Hematopoietic multipotent progenitor cell (in vitro differentiated cells): ENCODE data around the gene EXD1. TPM values are rescaled to one million over a fixed set of nuclear protein-coding genes. Genes with fewer than 3 reads are reported as not detected.

Experiments
- DNase-seq, 3 donors: peaks; one replicate each; pipeline ENCODE4 v3.0.0-alpha.2; 2011 to 2015; ENCODE audit warnings: low read depth in 2 of 3, low spot score in 2 of 3
- total RNA-seq: library from RNA; depleted of rRNA; stranded (reverse); fragments of >200 nt; gene quantifications from one replicate; pipeline ENCODE4 v1.2.3, GENCODE V29; 2012

Gene EXD1
- total RNA-seq, 1 donor: not detected

DNA sequence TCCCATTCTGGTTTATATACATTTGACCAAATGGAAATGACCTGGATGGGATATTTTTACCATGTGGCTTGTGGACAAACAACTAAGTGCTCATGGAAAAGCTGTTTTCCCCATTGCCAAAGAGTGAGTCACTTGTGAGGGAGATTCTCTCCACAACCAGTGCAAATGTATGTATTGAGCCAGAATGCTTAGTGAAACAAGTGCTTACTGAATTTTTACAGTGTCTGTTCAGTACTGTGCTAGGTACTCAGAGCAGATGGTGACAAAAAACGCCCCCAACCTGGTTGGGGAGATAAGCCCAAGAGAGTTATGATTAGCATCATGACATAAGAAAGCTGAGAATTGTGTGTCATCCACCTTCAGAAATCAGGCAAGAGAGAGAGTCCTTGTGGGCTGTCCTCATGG, 2.8 kb upstream of the EXD1 start:
- no peak for DNase-seq

- peak in 1 of 3 donors; percentile 13 for DNase-seq
Measured at GRCh38 chr15:41231422-41232226, 1.1 kb upstream of the EXD1 start.

GRCh38 chr15:41230345-41230649, 260 bp downstream of the EXD1 start:
- DNase-seq: no peak

DNA sequence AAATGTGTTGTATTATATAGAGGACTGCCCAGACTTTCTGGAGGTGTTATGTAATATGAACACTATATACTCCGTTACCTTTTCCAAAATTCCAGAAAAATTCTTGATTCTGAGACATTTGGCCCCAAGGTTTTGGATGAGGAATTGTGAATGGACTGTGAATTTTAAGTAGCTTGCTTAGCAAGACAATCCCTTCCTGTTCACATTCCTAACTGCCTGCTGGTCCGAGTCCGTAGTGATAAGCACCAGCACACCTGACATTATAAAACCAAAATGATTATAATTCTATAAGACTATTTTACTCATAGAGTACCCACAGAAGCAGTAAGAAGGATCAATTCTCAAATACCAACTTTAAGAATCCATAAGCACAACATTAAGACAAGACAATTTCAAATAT, 11.2 kb downstream of the EXD1 start:
- no peak for DNase-seq

DNA sequence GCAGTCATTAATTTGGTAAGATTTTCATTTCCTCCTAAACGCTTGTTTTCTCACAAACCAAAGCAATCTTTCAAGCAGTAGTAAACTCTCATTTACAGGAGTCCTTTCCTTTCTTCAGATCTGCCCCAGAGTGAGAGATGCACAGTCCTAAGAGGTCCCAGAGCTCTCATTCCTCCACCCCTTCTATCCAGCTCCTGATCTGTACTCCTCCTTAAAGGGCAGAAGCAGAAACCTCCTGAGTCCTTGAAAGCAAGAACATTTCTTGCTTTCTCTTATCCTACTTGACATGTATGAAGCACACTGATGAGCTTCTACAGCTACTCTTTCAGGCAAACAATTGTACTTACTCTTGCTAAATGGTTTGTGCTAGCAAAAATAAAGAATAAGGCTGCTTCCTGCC, 11.7 kb downstream of the EXD1 start:
- no peak for DNase-seq

DNA sequence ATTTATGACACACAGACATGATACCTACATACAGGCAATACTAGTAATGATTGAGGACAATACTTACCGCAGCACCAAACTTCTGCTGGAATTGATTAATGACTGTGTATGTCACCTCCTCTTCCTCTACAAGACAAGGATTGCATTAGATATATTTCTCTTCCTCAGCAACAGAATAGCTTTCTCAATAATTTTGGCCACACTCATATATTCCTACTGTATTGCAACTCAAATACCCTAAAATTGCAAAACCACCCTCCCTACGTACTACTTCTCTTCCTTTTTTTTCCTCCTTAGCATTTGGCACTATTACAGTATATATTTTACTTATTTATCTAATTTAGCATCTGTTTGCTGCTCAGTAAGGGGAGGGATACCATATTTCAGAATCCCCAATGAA, 14.8 kb downstream of the EXD1 start:
- no peak for DNase-seq

DNA sequence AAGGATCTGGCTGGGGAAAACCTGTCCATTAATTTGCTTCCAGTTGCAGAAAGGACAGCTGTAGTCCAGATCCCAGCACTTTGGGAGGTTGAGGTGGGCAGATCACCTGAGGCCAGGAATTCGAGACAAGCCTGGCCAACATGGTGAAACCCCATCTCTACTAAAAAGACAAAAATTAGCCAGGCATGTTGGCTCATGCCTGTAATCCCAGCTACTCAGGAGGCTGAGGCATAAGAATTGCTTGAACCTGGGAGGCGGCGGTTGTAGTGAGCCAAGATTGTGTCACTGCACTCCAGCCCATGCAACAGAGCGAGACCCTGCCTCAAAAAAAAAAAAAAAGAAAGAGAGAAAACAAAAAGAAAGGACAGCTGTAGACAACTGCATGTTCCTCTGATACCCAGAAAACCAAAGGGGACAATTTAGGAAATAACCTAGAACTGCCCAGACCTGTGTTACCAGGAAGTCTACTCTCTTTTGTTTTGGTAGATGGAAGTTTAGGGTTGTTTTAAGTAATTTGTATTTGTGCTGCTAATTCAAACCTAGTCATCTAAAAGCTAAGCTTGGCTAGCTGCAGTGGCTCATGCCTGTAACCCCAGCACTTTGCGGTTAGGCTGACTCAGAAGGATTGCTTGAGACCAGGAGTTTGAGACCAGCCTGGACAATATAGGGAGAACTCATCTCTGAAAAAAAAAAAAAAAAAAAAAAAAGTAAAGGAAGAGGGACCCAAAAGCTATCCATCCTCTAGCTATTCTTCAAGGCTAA, 22.7 kb downstream of the EXD1 start:
- no peak for DNase-seq

GRCh38 chr15:41205315-41205714, 25.2 kb downstream of the EXD1 start:
- DNase-seq: no peak

GRCh38 chr15:41203395-41203794, 27.2 kb downstream of the EXD1 start:
- DNase-seq: no peak

DNA sequence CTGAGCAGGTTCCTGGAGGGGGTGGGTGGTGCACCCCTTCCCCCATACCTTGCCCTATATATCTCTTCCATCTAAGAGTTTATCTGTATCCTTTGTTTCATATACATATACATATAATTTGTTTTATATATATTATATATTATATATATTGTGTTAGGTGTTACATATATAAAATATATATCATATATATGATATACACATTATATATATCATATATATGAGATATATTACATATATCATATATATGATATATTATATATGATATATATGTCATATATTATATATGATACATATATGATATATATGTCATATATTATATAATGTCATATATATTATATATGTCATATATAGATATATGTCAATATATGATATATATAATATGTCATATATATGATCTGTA, 31.1 kb downstream of the EXD1 start:
- no peak for DNase-seq

- no peak for DNase-seq
Measured at GRCh38 chr15:41194444-41194843, 36.1 kb downstream of the EXD1 start.

DNA sequence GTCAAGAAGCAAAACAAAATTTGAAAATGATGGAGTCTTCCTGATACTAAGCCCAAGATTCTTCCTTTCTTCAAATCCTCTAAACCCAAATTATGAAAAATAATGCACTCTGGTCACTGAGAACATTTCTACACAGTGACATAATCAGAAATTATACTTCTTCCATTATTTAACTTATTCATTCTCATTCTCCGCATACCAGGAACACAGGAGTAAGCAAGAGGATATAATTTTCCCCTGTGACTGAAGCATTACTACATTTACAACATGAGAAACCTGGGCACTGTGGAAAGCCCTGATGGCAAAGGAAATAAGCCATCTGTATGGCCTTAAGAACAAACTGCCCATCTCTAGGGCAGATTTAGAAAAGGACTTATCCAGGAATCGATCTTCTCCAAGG, 47.0 kb downstream of the EXD1 start:
- DNase-seq: no peak

DNA sequence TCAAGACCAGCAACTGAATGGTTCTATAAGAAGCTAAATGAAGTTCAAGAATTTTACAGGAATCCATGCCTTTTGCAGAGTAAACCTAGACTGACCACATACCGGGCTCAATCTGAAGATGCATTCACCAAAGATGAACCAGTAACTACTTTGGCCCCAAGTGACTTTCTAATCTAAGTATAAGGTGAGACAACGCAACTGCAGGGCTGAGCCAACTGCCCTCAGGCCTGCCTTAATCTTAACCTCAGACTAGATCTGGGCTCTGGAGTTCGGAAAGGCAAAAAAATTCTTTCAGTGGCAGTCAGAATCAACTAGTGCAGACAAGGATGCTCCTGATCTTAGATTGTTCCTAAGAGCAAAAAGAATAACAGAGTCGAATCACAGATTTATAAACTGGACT, 48.3 kb downstream of the EXD1 start:
- no peak for DNase-seq

DNA sequence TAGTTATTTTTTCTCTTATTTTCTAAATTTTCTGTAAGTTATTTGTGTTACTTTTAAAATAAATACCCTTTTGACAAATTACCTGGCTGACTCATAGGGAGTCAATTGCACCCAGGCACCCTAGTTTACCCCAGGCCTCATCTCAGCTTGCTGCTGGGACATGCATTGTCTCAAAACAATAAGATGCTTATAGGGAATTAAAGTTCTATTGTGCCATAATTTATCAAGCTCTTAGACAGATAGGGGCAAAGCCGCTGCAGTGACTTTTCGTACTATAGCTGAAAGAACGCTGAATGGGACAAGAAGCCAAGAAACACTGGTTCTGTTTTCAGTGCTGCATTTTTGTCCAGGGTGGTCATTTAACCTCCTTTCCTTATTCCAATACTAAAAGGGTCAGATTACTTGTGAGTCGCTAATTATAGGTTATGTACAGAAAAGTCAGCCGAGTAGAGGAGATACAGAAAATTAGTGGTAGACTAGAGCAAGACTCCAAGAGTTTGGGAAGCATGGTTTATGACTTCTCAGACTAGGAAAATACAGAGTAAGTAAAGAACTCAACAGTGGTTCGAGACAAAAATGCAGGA, 50.3 kb downstream of the EXD1 start:
- no peak for DNase-seq

DNA sequence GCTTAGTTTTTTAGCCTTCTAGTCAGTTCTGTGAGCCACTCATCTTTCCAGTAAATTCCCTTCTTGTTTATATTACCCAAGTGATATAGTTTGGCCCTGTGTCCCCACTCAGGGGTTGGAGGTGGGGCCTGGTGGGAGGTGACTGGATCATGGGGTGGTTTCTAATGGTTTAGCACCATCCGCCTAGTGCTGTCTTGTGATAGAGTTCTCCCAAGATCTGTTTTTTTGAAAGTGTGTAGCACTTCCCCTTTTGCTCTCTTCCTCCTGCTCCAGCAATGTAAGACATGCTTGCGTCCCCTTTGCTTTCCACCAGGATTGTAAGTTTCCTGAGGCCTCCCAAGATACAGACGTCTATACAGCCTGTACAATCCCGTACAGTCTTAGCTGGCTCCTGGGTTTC, 60.8 kb downstream of the EXD1 start:
- DNase-seq: peak in 2 of 3 donors; percentile 26 to 58

DNA sequence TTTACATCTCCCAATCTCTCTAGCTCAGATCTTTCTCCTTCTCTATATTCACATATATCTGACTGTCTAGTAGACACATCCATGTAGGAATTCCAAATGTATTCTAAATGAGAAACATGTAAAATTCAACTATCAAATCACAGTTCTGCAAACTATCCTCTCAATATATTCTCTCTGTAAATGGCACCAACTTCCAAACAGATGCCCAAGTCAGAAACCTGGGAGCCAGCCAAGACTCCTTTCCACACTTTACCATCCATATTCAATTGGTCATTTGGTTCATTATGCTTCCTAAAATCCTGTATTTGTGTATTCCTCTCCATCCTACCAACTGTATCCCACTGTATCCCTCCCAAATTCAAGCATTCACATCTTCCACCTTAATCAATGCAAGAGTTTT, 61.5 kb downstream of the EXD1 start:
- DNase-seq: no peak

GRCh38 chr15:41161736-41162135, 68.8 kb downstream of the EXD1 start:
- no peak for DNase-seq

DNA sequence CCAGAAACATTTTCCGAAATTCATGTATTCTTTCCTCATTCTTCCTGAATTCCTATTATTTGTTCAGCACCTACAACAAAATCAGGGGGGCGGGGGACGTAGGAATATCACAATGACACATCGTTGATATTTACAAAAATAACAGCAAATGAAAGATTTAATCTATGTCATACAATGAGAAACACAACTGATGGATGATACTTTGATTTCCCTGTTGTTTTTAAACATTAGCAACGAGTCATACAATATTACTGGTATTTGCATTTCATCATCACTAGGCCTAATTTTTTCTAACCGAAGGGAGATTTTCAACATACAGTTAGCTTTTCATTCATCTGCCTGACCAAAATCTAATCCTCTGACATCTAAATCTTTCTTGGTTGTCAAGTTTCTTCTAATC, 69.2 kb downstream of the EXD1 start:
- no peak for DNase-seq

DNA sequence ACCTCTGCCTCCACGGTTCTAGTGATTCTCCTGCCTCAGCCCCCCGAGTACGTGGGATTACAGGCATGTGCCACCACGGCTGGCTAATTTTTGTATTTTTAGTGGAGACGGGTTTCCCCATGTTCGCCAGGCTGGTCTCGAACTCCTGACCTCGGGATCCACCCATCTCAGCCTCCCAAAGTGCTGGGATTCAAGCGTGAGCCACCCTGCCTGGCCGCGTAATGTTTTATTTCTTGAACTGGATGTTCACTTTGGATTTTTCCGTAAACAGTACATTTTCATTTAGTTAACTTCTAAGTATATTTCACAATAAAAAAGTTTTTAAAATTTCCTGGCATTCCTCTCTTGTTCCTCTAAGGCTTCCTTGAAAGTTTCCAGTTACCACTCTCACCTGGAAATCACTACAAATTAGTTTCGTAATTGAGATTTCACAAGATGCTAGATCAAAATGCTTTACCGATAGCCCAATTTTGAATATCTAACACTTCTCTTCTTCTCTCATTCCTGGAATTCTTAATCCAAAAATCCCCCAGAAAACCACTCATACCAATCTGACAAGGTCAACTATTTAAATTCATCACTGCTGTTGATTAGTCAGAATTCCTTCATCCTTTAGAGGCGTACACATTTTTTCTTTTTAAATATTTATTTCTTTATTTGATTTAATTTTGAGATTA, 69.8 kb downstream of the EXD1 start:
- DNase-seq: no peak

DNA sequence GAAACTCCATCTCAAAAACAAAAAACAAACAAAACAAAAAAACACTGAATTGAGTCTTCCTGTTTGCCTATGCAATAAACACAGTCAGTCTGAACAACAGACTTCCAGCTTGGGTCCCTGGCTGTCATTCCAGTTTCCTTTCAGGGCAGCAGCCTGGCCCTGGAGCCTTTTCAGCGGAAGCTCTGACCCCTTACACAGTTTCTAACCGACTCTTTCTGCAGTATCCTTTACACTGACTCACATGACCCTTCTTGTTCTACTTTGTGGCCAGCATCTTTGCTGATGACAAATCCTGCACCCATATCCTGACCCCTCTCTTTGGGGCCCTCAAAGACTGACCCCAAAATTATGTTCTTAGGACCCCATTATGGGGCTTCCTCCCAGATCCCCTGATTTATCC, 76.1 kb downstream of the EXD1 start:
- DNase-seq: no peak

DNA sequence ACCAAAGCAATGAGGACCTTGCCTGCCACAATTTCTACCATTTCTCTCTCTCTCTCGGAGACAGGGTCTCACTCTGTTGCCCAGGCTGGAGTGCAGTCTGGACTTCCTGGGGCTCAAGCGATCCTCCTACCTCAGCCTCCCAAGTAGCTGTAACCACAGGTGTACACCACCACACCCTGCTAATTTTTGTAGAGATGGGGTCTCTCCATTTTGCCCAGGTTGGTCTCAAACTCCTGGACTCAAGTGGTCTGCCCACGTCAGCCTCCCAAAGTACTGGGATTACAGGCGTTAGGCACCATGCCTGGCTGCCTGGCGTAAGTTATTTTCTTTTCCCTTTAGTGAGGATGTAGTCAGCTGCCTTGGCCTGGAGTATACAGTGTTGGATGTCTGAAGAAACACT, 76.8 kb downstream of the EXD1 start:
- DNase-seq: no peak
